Left renal cortex interstitium (tissue), 4 donors: ENCODE results near the gene MYO10. TPM values are rescaled to one million over a fixed set of nuclear protein-coding genes. Genes with fewer than 3 reads are reported as not detected.

Source experiments
- DNase-seq, 4 donors: peaks; one replicate each; pipeline ENCODE4 v3.0.0-alpha.2; 2013; ENCODE audit warnings: low read depth in 4 of 4, low spot score in 2 of 4, missing footprints in 1 of 4
- polyA plus RNA-seq, 4 donors: library from polyadenylated mRNA; unstranded; fragments of 120-200 nt; gene quantifications; one replicate each; pipeline ENCODE4 v1.2.1, GENCODE V29; 2013; ENCODE audit not compliant: insufficient read length in 4 of 4

Gene MYO10
- polyA plus RNA-seq, 4 donors = 36.5 to 45.4 (median 42.2) TPM

DNA sequence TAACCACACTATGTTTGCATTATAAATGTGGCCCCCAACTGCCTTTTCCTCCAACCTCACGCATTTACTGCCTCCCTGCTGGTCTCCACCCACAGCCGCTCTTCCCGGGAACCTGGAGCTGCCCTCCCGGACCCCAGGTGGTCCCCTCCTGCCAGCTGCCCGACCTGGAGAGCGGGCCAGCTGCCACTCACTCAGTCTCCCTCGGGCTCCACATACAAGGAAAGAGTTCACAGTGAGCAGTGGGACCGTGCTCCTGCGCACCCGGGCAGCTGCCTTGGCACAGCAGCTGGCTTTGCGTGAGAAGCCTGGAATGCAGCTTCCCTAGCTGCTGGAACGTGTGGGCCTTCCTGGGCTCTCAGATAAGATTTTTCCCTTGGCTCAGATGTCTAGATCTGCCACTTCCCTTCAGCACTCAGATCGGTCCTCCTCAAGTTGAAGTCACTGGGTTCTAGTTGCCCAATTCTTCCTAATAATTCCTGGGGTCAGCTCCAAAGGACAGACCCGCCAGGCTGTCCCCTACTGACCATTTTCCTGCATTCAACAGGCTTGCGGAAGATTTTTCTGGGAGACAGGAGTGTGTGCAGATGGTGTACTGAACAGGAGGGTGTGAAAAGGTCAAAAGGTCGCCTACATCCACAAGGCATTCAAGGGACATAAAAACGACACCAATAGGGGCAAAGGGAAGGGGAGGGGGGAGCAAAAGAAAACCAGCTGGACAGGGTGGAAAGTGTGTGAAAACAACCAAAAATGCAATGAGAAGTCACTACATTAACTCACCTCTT lies 69.1 kb downstream of the MYO10 start:
- no peak for DNase-seq

DNA sequence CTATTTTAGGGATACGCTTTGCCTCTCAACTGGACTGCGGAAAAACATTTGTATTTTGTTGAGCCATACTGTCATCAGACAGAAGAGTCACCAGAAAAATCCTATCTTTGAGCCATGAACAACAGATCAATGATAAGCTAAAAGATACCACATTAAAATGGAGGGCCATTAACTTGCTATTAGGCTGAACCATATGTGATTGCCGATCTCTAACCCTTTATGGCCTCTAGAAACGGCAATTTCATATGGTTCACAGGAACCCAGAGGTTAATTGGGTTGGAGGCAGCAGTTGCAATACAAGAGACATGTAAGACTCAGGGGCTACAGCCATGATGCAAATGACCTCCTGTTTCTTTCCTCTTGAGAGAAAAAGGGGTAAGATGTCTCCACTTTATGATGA lies 69.8 kb downstream of the MYO10 start:
- no peak for DNase-seq

DNA sequence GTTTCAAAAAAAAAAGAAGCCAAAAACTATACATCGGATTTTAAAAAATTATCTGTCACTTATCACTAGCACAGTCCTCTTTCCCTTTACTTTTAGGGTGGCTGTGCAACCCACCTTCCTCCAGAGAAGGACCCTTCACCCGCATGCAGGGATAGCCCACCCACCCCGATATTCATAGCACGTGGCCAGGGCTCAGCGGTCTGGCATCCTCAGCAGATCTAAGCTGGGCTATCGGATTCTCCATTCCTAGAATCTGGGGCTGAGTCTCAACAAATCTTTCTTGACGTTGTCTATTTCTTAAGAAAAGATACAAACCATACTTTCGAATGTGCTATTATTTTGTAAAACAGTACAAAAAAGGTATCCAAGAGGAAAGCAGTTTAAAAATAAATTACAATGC lies 70.9 kb downstream of the MYO10 start:
- DNase-seq = no peak

DNA sequence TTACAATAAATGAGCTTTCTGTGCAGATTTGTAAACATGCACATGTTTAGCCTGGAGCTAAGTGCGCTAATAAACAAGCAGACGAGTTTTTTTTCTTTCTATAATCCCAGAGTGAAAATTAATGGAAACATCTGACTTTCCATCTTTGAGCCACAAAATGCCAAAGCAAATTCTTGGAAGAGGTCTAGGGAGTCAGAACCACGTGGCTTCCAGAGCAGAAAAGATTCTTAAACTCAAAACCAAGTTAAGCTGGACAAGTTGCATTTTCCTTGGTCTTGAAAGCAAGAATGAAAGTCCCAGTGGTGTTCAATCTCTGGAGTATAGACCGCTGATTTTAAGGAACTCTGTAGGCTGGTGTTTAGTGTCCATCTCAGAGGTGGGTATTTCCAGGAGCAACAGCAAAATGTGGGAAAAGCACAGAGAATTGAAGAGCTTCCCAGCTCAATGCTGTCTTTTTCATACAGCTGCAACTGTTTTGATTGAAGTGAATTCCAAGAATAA lies 71.4 kb downstream of the MYO10 start:
- no peak for DNase-seq

GRCh38 chr5:16863469-16863946 lies 72.6 kb downstream of the MYO10 start:
- no peak for DNase-seq

- no peak for DNase-seq
Observed at GRCh38 chr5:16862777-16863176, 73.3 kb downstream of the MYO10 start.

DNA sequence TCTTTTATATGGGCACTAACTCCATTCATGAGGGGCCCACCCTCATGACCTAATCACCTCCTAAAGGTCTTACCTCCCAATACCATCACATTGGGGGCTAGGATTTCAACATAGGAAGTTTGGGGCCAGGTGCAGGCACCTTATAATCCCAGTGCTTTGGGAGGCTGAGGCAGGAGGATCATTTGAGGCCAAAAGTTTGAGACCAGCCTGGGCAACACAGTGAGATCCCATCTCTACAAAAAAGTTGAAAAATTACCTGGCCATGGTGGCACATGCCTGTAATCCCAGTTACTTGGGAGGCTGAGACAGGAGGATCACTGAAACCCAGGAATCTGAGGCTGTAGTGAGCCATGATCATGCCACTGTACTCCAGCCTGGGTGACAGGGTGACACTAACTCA lies 76.7 kb downstream of the MYO10 start:
- no peak for DNase-seq

- DNase-seq = no peak
Observed at GRCh38 chr5:16858151-16858550, 77.9 kb downstream of the MYO10 start.

- no peak for DNase-seq
Observed at GRCh38 chr5:16857635-16858034, 78.5 kb downstream of the MYO10 start.

- no peak for DNase-seq
Observed at GRCh38 chr5:16856531-16856930, 79.6 kb downstream of the MYO10 start.

GRCh38 chr5:16855898-16856297 lies 80.2 kb downstream of the MYO10 start:
- DNase-seq = no peak

GRCh38 chr5:16855485-16855884 lies 80.6 kb downstream of the MYO10 start:
- no peak for DNase-seq

DNA sequence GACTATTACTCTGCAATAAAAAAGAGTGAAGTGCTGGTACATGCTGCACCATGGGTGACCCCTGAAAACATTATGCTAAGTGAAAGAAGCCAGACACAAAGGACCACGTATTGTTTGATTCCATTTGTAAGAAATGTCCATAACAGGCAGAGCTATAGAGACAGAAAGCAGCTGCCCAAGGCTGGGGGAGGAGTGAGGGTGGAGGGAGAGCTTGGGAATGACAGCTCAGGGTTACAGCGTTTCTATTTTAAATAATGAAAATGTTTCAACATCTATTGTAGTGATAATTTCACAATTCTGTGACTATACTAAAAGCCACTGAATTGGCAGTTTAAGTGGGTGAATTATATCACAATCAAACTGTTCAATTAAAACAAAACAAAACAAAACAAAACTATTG lies 81.7 kb downstream of the MYO10 start:
- no peak for DNase-seq

DNA sequence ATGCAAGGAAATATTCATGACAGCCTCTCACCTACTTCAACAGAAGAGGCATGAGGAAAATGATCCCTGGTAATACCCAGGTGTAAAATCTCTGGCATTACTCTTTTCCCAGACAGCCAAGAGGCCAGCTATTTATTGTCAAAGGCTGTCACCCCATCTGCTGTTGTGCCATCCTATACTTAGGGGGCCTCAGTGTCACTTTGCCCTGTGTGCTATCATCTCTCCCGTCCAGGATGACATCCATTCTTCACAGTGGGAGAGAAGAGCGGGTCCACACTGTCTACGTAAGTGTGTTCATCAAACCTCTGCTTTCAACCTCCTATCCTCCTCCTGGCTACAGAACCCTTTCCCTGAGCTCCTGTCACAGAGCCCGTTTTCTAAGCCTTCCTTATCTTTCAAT lies 82.6 kb downstream of the MYO10 start:
- DNase-seq = no peak

- DNase-seq = no peak
Observed at GRCh38 chr5:16852251-16853005, 83.7 kb downstream of the MYO10 start.

- DNase-seq = no peak
Observed at GRCh38 chr5:16849775-16850174, 86.3 kb downstream of the MYO10 start.

- no peak for DNase-seq
Observed at GRCh38 chr5:16849181-16849580, 86.9 kb downstream of the MYO10 start.

GRCh38 chr5:16844952-16845351 lies 91.1 kb downstream of the MYO10 start:
- no peak for DNase-seq

DNA sequence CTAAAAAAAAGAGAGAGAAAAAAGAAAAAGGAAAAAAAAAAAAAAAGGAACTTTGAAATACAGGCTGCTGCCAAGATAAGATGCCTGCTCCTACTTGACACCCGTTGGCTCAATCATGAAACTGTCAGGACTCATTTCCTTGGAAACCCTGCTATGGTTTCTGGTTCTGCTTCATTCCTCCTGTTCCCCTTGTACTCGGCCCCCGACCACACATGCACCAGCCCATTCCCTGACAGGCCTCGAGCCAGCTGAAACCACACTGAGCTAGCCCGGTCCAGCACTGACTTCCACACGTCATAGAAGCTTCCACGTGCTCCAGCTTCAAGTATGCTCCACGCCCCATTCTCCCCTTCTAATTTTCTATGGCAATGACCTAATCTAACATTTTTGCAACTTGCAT lies 93.2 kb downstream of the MYO10 start:
- DNase-seq = no peak

DNA sequence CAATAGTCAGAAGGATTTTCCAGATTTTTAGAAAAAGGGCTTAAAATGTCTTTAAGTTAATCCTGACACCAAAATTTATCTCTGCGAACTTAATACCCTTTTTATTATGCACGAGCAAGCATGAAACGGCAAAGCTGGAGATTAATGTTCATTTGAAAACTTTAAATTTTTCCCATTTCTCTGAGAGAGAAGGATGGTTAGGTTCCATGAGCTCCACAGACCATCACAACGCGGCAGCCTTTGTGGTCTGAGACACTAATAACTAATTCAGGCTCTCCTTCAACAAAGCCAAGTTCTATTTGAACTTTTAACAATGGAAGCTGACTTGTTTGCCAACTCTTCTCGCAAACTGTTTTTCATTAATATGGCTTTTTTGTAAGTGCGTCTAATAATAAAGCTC lies 94.7 kb downstream of the MYO10 start:
- no peak for DNase-seq

DNA sequence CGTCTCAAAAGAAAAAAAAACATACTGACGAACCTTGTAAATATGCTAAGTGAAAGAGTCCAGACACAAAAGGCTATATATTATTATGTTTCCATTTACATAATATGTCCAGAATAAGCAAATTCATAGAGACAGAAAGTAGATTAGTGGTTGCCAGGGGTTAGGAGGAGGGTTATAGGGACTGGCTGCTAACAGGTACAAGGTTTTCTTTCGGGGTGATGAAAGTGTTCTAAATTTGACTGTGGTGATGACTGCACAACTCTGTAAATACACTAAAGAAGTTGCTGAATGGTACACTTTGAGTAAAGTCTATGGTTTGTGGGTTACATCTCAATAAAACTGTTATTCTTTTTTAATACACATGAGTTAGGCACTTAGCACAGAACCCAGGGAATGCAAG lies 98.8 kb downstream of the MYO10 start:
- DNase-seq = no peak

- no peak for DNase-seq
Observed at GRCh38 chr5:16834029-16834428, 102.1 kb downstream of the MYO10 start.
